ENCODE data around the gene CYP4A11.
"Not testable (repeated sequence)": the region's sequence is repeated elsewhere in the genome, so short reads cannot be mapped to it uniquely, and the experiment has no call there.

The CYP4A11 gene

DNA sequence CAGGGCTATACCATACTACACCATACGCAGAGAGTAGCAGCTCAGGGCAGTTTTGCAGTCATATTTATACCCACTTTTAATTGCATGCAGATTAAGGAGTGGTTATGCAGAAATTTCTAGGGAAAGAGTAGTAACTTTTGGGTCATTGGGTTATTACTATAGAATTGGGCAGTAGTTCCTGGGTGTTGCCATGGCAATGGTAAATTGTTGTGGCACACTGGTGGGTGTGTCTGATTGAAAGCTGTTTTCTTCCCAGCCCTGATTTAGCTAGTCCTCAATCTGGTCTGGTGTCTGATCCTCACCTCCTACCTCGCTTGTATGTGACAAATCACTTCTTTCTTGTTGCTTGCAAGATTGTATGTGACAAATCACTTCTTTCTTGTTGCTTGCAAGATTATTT is 30.5 kb downstream of the CYP4A11 start:
- no peak for DNase-seq

DNA sequence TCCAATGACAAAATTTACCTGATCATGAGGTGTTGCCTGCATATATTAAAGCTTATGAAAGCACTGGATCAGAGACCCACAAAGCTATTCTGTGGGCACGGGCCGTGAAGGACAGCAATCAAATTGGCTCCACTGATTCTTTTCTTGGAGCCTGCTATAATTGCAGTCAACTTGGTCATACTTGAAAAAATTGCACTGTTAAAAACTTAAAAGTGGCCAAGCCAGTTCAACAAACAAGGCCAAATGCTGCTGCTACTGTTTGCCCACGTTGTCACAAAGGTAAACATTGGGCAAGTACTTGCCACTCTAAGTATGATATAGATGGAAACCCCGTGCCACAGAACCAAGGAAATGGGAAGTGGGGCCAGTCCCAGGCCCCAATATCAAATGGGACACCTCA is 37.8 kb downstream of the CYP4A11 start:
- DNase-seq, result no peak

DNA sequence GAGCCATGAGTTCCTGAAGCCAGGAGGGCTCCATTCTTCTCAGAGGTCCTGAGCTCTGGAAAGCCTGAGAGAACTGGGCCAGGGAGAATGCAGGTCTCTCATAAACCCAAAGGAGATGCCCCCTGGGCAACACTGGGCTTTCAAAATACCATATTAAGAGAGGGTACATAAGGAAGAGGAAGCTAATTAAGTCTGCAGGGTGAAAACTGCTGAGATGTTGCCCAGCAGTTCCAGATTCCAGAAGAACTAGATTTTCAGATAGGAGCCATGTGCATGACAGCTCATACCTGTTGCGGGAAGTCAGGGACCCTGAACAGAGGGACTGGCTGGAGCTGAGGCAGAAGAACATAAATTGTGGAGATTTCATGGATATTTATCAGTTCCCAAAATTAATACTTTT is 40.9 kb downstream of the CYP4A11 start:
- no peak for DNase-seq

DNA sequence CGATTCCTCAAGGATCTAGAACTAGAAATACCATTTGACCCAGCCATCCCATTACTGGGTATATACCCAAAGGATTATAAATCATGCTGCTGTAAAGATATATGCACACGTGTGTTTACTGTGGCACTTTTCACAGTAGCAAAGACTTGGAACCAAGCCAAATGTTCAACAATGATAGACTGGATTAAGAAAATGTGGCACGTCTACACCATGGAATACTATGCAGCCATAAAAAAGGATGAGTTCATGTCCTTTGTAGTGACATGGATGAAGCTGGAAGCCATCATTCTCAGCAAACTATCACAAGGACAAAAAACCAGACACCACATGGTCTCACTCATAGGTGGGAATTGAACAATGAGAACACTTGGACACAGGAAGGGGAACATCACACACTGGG is 59.6 kb downstream of the CYP4A11 start:
- not testable (repeated sequence) for DNase-seq
